ENCODE results near the gene CADPS.

Gene CADPS

GRCh38 chr3:62532796-62533195 lies 342.4 kb downstream of the CADPS start:
- Histone ChIP-seq H3K4me1 (ENCODE audit: low read depth, poor library complexity, severe bottlenecking) (no peaks in the 10 kb centered on the region), H3K4me2 (no peak overlapping the region), H3K79me2 (ENCODE audit: insufficient read depth, low read depth) (no peaks in the 10 kb centered on the region), H3K36me3 (ENCODE audit: insufficient read depth) (no peaks in the 10 kb centered on the region), H4K20me1 (ENCODE audit: insufficient read depth) (no peaks in the 10 kb centered on the region), H3K27me3 (ENCODE audit: insufficient read depth, low read depth) (no peaks in the 10 kb centered on the region), H2AFZ (ENCODE audit: low read depth) (no peak overlapping the region), H3K9ac (no peak overlapping the region), H3K4me3 (IDR thresholded peaks at IDR 0.05; ENCODE audit: insufficient read depth, low read depth, low read length) (no peak overlapping the region), H3K27ac (no peak overlapping the region)
- no peak for TF ChIP-seq CTCF (conservative IDR thresholded peaks at IDR 0.05; ENCODE audit: low read depth, low read length)

GRCh38 chr3:62531981-62532380 lies 343.2 kb downstream of the CADPS start:
- Histone ChIP-seq H2AFZ (ENCODE audit: low read depth) (no peak overlapping the region), H4K20me1 (ENCODE audit: insufficient read depth) (no peaks in the 10 kb centered on the region), H3K27me3 (ENCODE audit: insufficient read depth, low read depth) (no peaks in the 10 kb centered on the region), H3K4me1 (ENCODE audit: low read depth, poor library complexity, severe bottlenecking) (no peaks in the 10 kb centered on the region), H3K79me2 (ENCODE audit: insufficient read depth, low read depth) (no peaks in the 10 kb centered on the region), H3K4me3 (IDR thresholded peaks at IDR 0.05; ENCODE audit: insufficient read depth, low read depth, low read length) (no peak overlapping the region), H3K4me2 (no peak overlapping the region), H3K27ac (no peak overlapping the region), H3K36me3 (ENCODE audit: insufficient read depth) (no peaks in the 10 kb centered on the region), H3K9ac (no peak overlapping the region)
- TF ChIP-seq CTCF (conservative IDR thresholded peaks at IDR 0.05; ENCODE audit: low read depth, low read length): no peak

- Histone ChIP-seq H3K9ac (no peak overlapping the region), H3K4me2 (no peak overlapping the region), H3K79me2 (ENCODE audit: insufficient read depth, low read depth) (no peaks in the 10 kb centered on the region), H3K27ac (no peak overlapping the region), H4K20me1 (ENCODE audit: insufficient read depth) (no peaks in the 10 kb centered on the region), H3K27me3 (ENCODE audit: insufficient read depth, low read depth) (no peaks in the 10 kb centered on the region), H3K4me3 (IDR thresholded peaks at IDR 0.05; ENCODE audit: insufficient read depth, low read depth, low read length) (no peak overlapping the region), H3K4me1 (ENCODE audit: low read depth, poor library complexity, severe bottlenecking) (no peaks in the 10 kb centered on the region), H2AFZ (ENCODE audit: low read depth) (no peak overlapping the region), H3K36me3 (ENCODE audit: insufficient read depth) (no peaks in the 10 kb centered on the region)
- no peak for TF ChIP-seq CTCF (conservative IDR thresholded peaks at IDR 0.05; ENCODE audit: low read depth, low read length)
These were observed 343.7 kb downstream of the CADPS start for GRCh38 chr3:62531493-62531892.

- no peak overlapping the region for H3K27ac ChIP-seq
- no peaks in the 10 kb centered on the region for H3K36me3 ChIP-seq (ENCODE audit: insufficient read depth)
- H3K4me1 ChIP-seq (ENCODE audit: low read depth, poor library complexity, severe bottlenecking): no peaks in the 10 kb centered on the region
- H2AFZ ChIP-seq (ENCODE audit: low read depth): no peak overlapping the region
- H3K9ac ChIP-seq: no peak overlapping the region
- no peak overlapping the region for H3K4me2 ChIP-seq
- no peaks in the 10 kb centered on the region for H3K79me2 ChIP-seq (ENCODE audit: insufficient read depth, low read depth)
- no peaks in the 10 kb centered on the region for H4K20me1 ChIP-seq (ENCODE audit: insufficient read depth)
- no peak overlapping the region for H3K4me3 ChIP-seq (IDR thresholded peaks at IDR 0.05; ENCODE audit: insufficient read depth, low read depth, low read length)
- no peaks in the 10 kb centered on the region for H3K27me3 ChIP-seq (ENCODE audit: insufficient read depth, low read depth)
- no peak for TF ChIP-seq CTCF (conservative IDR thresholded peaks at IDR 0.05; ENCODE audit: low read depth, low read length)
These were observed 346.0 kb downstream of the CADPS start for GRCh38 chr3:62529230-62529629.

GRCh38 chr3:62527474-62527873 lies 347.7 kb downstream of the CADPS start:
- Histone ChIP-seq H3K27ac (no peak overlapping the region), H3K9ac (no peak overlapping the region), H3K4me3 (IDR thresholded peaks at IDR 0.05; ENCODE audit: insufficient read depth, low read depth, low read length) (no peak overlapping the region), H3K79me2 (ENCODE audit: insufficient read depth, low read depth) (no peaks in the 10 kb centered on the region), H2AFZ (ENCODE audit: low read depth) (no peak overlapping the region), H3K4me2 (no peak overlapping the region), H3K36me3 (ENCODE audit: insufficient read depth) (no peaks in the 10 kb centered on the region), H3K4me1 (ENCODE audit: low read depth, poor library complexity, severe bottlenecking) (no peaks in the 10 kb centered on the region), H4K20me1 (ENCODE audit: insufficient read depth) (no peaks in the 10 kb centered on the region), H3K27me3 (ENCODE audit: insufficient read depth, low read depth) (no peaks in the 10 kb centered on the region)
- no peak for TF ChIP-seq CTCF (conservative IDR thresholded peaks at IDR 0.05; ENCODE audit: low read depth, low read length)

All from KMS-11 (cell line).